ENCODE results near the gene P2RX1.

DNA sequence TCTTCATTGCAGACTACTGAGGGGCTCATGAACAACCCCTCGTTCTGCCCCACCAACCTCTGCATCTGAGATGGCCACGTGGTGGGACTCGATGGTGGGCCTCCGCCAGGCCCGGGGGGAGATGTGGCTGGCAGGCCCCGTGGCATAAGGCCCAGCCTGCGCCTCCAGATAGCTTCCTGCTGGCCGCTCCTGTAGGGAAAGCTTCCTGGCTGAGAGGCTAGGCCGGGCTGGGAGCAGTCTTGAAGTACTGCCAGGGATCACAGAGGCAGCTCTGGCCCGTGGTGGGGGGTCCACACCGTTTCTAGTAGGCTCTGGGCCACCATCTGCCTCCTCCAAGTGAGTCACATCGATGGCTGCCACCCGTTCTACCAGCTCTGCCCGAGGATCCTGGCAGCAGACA lies 31.0 kb downstream of the P2RX1 start:
- TF ChIP-seq POLR2A (IDR thresholded peaks at IDR 0.05; ENCODE audit: low read depth, low read length) (no peak), PAX5 (IDR thresholded peaks at IDR 0.05; ENCODE audit: insufficient read depth, low read length, severe bottlenecking) (no peak), POLR2AphosphoS5 (IDR thresholded peaks at IDR 0.05; ENCODE audit: low read depth, low read length) (no peak), TAF1 (IDR thresholded peaks at IDR 0.05; ENCODE audit: low read depth, low read length) (no peak), SPI1 (IDR thresholded peaks at IDR 0.05; ENCODE audit: low read depth, low read length) (no peak)

All from GM12891 (cell line).